RWPE1 (cell line): Measurements from ENCODE around the gene ING3.

ENCODE experiments used
- CTCF ChIA-PET: fragments of 350-600 bp; sonication (Branson Sonifier 250); formaldehyde crosslinking; extraction: SDS; loops from one replicate; lab custom pipeline; 2021; lab: Yijun Ruan, JAX
- POLR2A ChIA-PET: fragments of 400-600 bp; formaldehyde crosslinking; extraction: SDS; loops from one replicate; lab custom pipeline; 2020; ENCODE audit warnings: antibody characterized with exemption; ENCODE audit not compliant: low non-redundant PET; lab: Yijun Ruan, JAX
- DNase-seq: peaks from one replicate; pipeline ENCODE4 v3.0.0; 2012; ENCODE audit warnings: low spot score
- H3K27ac ChIP-seq: fragments of 450-650 bp; 2 replicates; pipeline ENCODE4 v1.5.1; 2017
- CTCF ChIP-seq: fragments of 450-650 bp; conservative IDR thresholded peaks from 2 replicates; pipeline ENCODE4 v1.5.1; 2017; ENCODE audit warnings: low read depth, mild to moderate bottlenecking

Gene ING3

GRCh38 chr7:120944826-120945562 is 5.6 kb upstream of the ING3 start:
- no peak for DNase-seq
- POLR2A ChIA-PET = no interaction called here
- H3K27ac ChIP-seq = no peak overlapping the region
- no peak for TF ChIP-seq CTCF
- CTCF ChIA-PET = no interaction called here

- DNase-seq = no peak
- no peak overlapping the region for H3K27ac ChIP-seq
- ChIA-PET CTCF (no interaction called here), POLR2A (no interaction called here)
- TF ChIP-seq CTCF = no peak
Observed at GRCh38 chr7:120947980-120948379, 2.6 kb upstream of the ING3 start.

- no peak for DNase-seq
- ChIA-PET POLR2A (no interaction called here), CTCF (no interaction called here)
- no peak for TF ChIP-seq CTCF
- H3K27ac ChIP-seq = no peak overlapping the region
Observed at GRCh38 chr7:120949393-120949911, 1.1 kb upstream of the ING3 start.

- ChIA-PET CTCF (interaction anchor here (0.6 kb wide), 2 partner anchors 93 to 355 kb away, joined by 3 to 4 read pairs; no protein-coding TSS in a partner anchor), POLR2A (interaction anchor here (0.6 to 0.7 kb wide), 6 partner anchors 16 to 598 kb away, joined by 3 to 7 read pairs (median 6); no protein-coding TSS in a partner anchor)
- no peak for DNase-seq
- H3K27ac ChIP-seq = peak overlapping the region; percentile 92
- TF ChIP-seq CTCF = no peak
Observed at GRCh38 chr7:120949998-120950538, 509 bp upstream of the ING3 start.

GRCh38 chr7:120951309-120951699 is 727 bp downstream of the ING3 start:
- peak overlapping the region; percentile 92 for H3K27ac ChIP-seq
- ChIA-PET POLR2A (interaction anchor here (0.5 to 0.6 kb wide), 2 partner anchors 80 to 106 kb away, joined by 3 read pairs; no protein-coding TSS in a partner anchor), CTCF (no interaction called here)

More at GRCh38 chr7:120951309-120951699, 727 bp downstream of the ING3 start:
- no peak for DNase-seq
- no peak for TF ChIP-seq CTCF
